Mucosa of gallbladder (tissue), 1 donor: ENCODE data around the gene ST8SIA6. TPM values are rescaled to one million over a fixed set of nuclear protein-coding genes. Genes with fewer than 3 reads are reported as not detected.
"Not testable (repeated sequence)": the region's sequence is repeated elsewhere in the genome, so short reads cannot be mapped to it uniquely, and the experiment has no call there.

Source experiments
- DNase-seq: peaks from one replicate; pipeline ENCODE4 v3.0.0-alpha.2; 2020; ENCODE audit warnings: low spot score
- total RNA-seq: library from RNA; stranded (reverse); gene quantifications from one replicate; pipeline ENCODE4 v1.2.1, GENCODE V29; 2021
- donor health status: DM: no; HTN: no; CAD: no.

Gene ST8SIA6
- total RNA-seq, 1 donor from 2014 or later = 0.92 TPM

- no peak for DNase-seq
Observed at GRCh38 chr10:17344206-17344605, 110.2 kb downstream of the ST8SIA6 start.

- no peak for DNase-seq
Observed at GRCh38 chr10:17343118-17343517, 111.3 kb downstream of the ST8SIA6 start.

- no peak for DNase-seq
Observed at GRCh38 chr10:17340144-17340829, 114.1 kb downstream of the ST8SIA6 start.

GRCh38 chr10:17335065-17335464 lies 119.3 kb downstream of the ST8SIA6 start:
- no peak for DNase-seq

DNA sequence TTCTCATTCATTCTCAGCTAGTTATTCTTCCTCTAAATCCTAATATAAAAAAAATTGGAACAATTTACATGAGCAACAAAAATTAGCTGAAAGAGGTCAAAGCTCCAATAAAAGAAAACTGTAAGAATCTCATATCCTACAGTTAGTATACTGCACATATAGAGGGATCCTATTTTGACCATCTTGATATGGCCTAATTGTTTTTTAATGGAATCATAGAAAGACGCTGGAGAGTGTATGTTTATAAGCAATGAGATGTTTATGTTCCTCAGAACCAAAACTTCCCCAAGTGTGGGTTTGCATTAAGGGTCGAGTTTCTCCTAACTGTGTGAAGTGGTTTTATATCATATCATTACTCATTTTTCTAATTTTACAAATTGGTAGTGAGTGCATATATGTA lies 123.9 kb downstream of the ST8SIA6 start:
- DNase-seq = no peak

GRCh38 chr10:17326377-17326776 lies 128.0 kb downstream of the ST8SIA6 start:
- no peak for DNase-seq

GRCh38 chr10:17321957-17322356 lies 132.4 kb downstream of the ST8SIA6 start:
- DNase-seq = not testable (repeated sequence)

- DNase-seq = no peak
Observed at GRCh38 chr10:17316488-17317170, 137.8 kb downstream of the ST8SIA6 start.

- DNase-seq = no peak
Observed at GRCh38 chr10:17309435-17309834, 145.0 kb downstream of the ST8SIA6 start.

DNA sequence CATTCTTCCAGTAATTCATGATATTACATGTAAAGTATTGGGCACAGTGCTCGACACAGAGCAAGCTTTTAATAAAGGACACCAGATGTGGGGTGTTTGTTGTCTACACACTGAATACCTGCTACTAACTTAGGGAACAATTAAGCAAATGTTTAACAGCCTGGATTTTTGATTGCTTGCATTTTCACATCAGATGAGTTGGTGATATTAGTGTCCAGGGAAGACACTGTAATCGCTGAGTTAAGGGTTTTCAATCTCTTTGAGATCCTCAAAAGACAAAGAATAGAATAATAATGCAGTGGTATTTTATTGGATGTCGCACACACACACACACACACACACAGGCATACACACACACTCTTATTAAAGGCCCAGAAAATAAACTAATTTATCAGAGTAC lies 147.3 kb downstream of the ST8SIA6 start:
- no peak for DNase-seq

GRCh38 chr10:17292375-17292774 lies 162.0 kb downstream of the ST8SIA6 start:
- no peak for DNase-seq

DNA sequence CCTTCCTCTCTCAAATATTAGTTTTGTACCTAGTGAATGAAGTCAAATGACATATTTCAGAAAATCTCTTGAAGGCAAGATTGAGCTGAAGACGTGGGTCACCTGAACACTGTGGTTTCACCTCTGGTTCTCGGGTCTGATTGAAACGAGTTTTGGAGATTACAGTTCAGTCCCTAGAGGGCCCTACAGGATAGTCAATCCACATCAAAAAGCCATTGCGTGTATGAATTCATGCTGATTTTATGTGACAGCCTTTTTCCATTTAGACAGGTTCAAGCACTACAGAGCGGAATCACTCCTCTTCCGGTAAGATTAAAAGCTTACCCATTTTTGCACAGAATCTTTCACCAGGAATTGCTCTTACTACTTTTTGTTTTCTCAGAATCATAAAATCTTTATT lies 164.2 kb downstream of the ST8SIA6 start:
- no peak for DNase-seq

DNA sequence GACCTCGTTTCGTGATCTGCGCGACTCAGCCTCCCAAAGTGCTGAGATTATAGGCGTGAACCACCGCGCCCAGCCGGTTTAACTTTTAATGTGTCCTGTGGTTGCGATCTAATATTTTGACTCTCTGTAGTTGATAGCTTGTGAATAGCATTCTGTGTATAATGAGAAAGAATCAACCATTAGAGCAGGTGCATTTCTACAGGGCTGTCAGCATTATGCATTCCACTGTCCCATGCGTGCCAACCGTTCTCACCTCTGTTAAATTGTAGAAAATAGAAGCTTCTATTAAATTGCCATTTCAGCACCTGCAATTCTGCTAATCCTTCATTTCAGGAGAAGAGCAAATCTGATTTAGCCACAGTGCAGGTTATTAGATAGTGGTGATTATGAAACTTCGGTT lies 164.6 kb downstream of the ST8SIA6 start:
- no peak for DNase-seq

DNA sequence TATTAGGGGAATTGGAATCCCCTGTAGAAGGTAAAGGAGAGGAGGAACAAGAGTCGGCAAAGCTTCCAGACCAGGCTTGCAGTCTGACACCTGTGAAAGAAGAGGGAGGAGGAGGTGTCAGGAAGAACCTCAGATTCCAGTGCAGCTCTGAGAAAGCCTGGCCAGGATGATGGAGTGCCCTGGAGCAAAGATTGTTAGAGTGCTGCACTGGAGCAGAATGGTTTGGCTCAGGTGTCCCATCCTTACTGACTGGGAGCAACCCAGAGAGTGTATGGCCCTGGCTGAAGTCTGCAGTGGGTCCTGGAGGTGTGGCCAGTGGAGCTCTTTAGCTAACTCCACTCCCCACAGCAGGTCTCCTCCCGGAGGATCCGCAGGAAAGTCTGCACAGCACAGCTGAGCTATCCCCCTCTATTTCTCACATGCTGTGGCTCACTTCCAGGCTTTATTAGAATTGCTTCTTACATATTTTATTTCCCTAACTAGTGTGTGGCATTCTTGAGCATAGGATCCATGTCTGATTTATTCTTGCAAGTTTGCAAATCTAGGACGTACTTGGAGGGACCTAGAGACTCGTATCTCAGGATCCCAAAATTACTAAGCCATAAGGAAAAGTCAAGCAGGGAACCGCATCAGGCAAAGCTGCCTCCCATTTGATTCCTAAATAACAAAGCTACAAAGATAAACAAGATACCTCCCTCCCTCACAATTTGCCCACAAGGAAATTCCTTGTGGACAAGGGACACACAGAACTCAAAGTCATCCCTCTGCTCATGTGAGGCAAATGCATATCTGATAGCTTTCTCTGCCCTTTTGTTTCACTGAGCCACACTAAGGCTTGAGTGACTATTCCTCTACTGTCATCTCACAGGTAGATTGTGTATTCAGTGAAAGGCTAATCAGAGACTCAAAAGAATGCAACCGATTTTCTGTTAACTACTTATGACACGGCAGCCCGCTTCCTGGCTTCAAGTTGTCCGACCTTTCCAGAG lies 167.5 kb downstream of the ST8SIA6 start:
- no peak for DNase-seq

DNA sequence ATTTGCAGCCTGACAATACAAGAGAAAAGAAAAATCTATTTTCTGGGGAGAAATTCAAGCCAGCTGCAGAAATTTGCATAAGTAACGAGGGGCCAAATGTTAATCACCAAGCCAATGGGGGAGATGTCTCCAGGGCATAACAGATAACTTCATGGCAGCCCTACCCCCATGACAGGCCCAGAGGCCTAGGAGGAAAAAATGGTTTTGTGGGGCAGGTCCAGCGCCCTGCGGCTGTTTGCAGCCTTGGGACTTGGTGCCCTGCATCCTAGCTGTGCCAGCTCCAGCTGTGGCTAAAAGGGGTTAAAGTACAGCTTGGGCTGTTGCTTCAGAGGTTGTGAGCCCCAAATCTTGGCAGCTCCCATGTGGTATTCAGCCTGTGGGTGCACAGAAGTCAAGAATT lies 172.1 kb downstream of the ST8SIA6 start:
- no peak for DNase-seq

DNA sequence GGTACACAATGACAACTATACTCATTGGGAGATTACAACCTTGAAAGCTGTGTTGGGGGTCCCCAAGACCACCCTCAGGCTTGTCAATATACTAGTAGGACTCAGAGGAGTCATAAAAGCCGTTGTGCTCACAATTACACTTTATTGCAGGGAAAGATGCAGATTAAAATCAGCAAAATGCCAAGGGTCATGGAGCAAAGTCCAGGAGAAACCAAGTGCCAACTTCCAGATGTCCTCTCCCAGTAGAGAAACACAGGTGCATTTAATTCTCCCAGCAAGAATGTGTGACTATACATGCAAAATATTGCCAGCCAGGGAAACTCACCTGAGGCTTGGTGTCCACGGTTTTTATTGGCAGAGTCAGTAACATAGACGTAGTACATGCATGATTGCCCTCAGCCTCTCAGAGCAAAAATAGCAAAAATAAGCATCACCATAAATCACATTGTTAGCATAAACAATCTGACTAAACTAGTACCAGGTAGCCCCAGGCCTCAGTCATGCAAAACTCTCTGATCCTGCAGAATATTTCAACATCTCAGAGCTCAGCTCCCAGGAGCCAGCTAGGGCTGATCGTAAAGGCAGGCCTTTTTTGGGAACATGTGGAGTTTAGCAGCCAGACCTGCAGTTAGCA lies 175.7 kb downstream of the ST8SIA6 start:
- DNase-seq = no peak

GRCh38 chr10:17276756-17277424 lies 177.5 kb downstream of the ST8SIA6 start:
- no peak for DNase-seq

- DNase-seq = no peak
Observed at GRCh38 chr10:17273403-17273802, 181.0 kb downstream of the ST8SIA6 start.

GRCh38 chr10:17272648-17273047 lies 181.7 kb downstream of the ST8SIA6 start:
- DNase-seq = no peak
